Superior temporal gyrus (tissue), 1 donor: ENCODE results near the gene EXOC6.
"Not testable (repeated sequence)": the region's sequence is repeated elsewhere in the genome, so short reads cannot be mapped to it uniquely, and the experiment has no call there.

Experiments
- DNase-seq: peaks from one replicate; pipeline ENCODE4 v3.0.0-alpha.2; 2016; ENCODE audit errors: extremely low spot score

Gene EXOC6

DNA sequence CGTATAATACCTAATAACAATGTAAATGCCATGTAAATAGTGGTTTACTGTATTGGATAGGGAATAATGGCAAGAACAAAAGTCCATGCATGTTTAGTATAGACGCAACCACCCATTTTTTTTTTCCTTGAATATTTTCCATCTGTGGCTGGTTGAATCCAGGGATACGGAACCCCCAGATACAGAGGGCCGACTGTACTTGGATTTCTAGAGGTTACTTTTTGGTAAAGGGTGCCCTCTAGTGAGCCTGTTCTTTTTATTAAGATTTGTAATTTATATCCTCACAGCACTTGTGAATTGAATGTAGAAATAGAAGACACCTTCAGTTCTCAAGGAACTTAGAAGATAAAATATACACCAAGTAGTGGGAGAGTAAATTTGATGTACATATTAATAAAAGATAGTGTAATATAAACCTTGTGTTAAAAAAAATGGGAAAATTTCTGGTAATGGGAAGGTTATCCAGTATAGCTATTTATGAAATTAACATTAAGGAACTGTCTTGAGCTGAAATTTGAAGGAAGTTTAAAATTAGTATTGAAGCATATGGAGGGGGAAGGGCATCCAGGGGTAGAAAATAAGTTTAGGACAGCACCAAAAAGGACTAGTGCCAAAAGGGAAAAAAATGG lies 32.0 kb downstream of the EXOC6 start:
- peak; percentile 90 for DNase-seq

DNA sequence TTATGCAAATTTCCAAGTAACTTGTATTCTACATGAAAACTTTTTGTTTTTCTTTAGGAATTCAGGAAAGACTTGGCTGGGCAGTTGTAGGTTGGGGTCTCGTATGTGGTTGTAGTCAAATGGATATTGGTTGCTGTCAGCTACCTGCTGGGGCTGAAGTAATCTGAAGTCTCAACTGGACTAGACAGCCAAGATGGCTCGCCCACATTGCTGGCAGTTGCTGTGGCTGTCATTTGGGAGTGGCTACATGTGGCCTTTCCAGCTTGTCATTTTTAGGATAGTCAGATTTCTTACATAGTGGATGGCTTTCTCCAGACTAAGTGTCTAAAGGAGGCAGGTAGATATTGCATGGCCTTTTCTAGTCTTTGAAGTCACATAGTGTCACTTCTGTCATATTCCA lies 32.6 kb downstream of the EXOC6 start:
- no peak for DNase-seq

DNA sequence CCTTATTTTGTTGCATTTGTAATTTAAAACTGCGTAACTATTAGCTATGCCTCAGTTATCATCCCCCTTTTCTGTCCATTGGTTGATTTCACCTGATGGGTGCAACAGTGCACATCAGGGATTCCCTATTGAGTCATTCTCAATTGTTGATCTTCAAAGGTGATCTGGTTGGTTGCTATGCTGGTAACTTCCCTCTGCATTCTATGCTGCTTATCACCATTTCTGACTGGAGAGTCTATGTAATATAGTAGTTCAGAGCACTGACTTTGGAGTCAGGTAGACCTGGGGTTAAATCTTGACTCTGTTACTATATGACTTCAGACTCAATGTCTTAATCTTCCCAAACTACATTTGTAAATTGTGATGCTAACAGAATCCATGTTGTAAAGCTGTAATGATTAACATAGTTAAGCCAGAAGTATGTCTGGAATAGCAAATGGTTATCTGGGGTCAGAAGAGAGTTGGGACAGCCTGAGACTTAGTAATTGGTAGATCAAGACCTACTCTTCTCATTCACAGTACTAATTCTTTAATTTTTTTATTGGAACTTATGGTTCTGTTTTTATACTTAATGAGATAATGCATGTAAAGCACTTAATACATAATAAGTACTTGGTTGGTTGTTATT lies 38.1 kb downstream of the EXOC6 start:
- no peak for DNase-seq

DNA sequence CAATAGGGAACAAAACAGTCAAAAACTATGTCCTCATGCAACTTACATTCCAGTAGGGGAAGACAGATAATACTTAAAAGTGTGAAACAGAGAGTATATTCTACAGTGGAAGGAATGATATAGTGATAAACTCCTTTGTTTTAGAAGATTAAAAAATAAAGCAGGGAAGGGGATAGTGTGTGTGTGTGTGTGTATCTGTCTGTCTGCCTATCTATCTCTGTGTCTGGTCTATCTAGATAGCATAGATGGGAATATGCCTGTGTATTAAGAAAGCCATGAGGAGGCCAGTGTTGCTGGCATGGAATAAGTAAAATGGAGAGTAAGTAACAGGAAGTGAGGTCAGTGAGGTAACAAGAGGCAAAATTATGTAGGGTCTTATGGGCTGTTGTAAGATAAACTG lies 42.2 kb downstream of the EXOC6 start:
- DNase-seq, result no peak

DNA sequence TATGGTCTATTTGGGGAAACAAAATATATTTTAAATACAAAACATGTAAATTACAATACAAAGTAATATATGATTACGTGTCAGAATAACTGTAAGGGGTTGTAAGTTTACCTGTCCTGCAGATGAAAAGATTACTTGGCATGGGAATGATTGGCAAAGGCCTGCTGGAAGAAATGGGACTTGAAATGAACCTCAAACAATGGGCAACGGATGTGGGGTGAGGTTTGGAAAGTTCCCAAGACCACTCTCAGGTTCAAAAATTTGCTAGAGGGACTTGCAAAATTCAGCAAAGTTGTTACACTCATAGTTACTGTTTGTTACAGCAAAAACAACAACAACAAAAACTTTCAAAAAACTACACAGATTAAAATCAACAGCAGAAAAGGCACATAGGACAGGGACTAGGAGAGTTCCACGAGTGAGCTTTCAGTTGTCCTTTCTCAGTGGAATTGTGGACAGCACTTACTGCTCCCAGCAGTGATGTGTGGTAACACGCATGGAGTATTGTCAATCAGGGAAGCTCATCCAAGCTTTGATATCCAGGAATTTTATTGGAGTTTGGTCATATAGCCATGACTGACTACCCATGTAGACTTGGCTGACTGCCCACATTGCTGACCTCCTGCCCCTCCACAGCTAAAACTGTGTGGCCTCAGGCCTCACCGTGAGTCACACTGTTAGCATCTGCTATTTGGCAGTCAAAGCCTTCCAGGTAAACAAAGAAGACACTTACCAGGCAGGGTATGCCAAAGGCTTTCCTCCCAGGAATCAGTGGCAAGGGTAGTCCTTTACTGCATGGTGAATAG lies 43.8 kb downstream of the EXOC6 start:
- DNase-seq, result no peak

DNA sequence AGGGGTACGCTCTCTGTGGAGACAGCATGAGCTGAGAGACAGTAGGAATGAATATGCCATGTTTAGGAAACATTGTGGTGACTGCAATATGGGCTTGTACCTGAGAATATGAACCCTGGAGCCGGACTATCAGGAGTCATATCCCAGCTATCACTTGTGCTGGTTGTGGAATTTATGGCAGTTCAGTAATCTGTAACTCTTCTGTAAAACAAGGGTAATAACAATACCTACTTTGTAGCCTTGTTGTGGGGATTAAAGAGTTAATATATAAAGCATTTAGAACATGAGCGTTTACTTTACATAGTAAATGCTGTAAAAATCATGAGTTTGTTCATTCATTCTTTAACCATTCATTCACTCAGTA lies 44.4 kb downstream of the EXOC6 start:
- no peak for DNase-seq

DNA sequence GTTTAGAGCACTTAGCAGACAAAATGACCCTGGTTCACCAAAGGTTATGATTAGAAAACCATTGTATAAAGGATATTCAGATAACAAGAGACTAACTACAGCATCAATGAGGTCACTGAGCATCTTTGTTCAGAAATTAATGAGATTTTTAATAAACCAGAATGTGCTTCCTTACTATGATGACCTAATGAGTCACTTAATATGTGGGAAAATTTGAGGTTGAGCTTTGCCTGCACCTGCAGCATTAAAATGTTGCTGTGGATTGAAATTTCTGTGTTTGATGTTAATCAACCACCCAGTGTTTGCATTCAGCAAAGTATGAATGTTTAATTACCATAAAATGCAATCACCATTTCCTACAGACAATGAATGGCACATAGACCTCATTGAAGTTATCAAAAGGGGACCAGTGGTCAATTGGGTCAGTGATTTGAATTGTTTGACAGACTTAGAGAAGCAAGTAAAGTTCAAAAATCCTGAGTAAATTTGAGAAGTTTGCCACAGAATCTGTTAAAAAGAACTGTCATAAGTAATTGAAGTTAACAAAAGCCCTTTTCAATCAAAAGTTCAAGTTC lies 45.8 kb downstream of the EXOC6 start:
- no peak for DNase-seq

DNA sequence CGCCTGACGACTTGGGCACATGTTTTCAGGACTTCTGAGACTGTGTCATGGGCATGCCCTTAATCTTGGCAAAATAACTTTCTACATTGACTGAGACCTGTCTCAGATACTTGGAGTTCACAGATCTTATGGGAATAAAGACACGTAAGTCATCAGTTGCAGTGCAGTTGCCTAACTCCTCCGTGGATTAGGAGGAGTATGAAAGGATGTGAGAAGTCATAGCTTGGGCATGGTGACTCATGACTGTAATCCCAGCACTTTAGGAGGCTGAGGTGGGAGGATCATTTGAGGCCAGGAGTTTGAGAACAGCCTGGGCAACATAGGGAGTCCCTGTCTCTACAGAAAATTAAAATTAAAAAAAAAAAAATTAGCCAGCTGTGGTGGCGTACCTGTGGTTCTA lies 49.6 kb downstream of the EXOC6 start:
- DNase-seq, result no peak

DNA sequence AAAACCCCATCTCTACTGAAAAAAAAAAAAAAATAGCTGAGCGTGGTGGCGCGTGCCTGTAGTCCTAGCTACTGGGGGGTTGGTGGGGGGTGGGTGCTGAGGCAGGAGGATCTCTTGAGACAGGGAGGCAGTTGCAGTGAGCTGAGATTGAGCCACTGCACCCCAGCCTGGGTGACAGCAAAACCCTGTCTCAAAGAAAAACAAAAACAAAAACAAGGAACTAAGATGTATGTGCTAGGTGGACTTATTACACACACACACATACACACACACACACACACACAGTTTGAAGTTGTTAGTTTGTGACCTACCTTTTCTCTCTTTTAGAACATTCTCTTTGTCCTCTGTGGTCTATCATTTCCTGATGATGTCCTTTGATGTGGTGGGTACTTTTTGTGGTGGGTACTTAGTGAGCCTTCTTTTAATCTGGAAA lies 53.5 kb downstream of the EXOC6 start:
- no peak for DNase-seq

DNA sequence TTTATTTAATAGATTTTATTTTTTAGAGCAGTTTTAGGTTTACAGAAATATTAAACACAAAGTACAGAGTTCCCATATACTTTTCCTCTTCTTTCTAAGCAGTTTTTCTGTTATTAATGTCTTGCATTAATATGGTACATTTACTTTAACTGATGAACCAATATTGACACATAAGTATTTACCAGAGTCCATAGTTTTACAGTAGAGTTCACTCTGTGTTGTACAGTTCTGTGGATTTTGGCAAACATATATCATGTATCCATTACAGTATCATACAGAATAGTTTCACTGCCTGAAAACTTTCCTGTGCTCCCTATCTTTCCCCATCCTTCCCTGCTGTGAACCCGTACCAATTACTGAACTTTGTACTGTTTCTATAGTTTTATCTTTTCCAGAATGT lies 55.3 kb downstream of the EXOC6 start:
- no peak for DNase-seq

DNA sequence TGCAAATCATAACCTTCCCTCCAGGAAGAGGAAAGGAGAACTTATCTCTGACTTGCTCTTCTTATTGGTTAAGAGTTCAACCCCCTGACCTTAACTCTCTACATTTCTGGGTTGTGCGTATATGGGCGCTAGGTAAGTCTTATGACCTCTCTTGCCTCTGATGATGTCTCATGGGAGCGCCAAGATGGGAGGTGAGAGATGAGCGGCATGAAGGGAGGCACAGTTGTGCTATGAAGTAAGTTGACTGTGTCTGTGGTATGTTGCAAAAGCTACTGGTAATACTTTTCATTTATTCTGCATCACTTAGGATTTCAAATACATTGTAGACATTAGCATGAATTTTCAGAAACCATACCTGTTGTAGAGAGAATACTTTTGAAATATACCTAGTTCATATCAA lies 59.0 kb downstream of the EXOC6 start:
- DNase-seq, result no peak

DNA sequence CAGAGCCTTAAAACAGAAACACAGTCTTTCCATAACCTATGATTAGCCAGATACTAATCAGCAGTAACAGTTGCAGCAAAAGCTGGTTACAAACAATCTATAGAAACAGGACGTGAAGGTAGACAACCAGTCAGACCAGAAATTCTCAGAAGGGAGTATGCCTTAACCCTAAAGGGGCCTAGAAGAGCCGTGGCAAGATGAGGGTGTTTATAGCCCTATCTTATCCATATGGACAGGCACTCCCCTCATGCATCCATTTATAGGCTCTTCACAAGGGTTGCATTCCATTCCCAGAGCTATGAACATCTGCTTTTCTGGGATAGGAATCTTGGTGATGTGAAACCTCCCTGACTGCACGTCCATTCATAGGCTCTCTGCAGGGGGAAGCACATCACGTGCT lies 64.3 kb downstream of the EXOC6 start:
- DNase-seq, result not testable (repeated sequence)

DNA sequence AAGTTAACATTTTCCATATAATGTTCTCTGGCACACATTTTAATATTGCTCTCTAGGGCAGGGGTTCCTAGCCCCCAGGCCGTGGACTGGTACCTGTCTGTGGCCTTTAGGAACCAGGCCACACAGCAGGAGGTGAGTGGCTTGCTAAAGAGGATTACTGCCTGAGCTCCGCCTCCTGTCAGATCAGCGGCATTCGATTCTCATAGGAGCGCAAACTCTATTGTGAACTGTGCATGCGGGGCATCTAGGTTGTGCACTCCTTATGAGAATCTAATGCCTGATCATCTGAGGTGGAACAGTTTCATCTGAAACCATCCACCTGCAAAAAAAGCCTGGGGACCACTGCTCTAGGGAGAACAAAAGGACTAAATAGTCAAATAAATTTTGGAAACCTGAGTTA lies 65.7 kb downstream of the EXOC6 start:
- no peak for DNase-seq

DNA sequence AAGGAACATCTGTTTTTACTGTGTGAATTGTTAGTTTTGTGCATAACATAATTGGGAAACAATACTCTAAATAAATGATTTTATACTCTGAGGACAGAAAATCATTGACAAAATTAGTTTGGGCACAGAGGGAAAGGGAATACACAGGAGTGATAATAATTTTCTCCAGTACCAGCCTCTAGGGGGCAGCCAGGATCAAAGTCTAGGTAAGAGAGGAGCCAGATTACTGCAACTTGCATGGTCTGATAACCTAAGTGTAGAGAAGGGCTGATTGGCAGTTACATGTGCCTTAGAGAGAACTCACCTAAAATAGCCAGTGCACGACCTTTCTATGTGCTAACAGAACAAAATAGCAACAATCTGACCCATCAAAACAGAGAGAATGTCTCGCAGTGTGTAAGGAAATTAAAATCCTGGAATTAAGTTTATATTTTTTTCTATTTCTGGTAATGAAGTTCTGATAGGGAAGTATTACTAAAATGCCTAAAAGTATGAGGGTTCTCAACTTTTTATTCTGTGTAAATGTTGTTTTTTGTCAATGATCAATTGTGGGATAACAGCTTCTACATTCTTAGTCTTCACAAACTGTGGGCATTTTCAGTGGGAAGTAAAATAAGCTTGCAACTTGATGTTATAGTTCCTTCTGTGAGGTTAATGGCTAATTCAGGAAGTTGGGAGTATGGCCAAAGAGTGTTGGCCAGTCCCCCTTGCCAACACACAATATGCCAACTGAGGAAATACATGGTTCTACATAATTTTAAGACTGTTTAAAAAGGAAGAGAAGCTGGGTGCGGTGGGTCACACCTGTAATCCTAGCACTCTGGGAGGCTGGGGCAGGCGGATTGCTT lies 66.4 kb downstream of the EXOC6 start:
- peak; percentile 72 for DNase-seq

DNA sequence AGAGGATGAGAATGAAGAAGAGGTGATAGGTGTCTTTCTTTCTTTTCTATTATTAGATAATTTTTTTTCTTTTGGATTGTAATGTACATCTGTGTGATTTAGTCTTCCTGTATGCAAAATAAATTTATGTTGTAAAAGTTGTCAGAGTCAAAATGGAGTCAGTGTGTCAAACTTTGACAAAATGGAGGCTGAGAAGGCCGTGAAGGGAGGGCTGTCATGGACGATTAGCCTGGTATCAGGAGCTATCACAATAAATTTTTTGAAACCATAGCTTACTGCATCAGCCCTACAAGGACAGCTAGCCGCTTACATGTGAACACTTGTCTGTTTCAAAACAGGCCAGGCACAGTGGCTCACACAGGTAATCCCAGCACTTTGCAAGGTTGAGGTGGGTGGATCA lies 67.6 kb downstream of the EXOC6 start:
- DNase-seq, result no peak

DNA sequence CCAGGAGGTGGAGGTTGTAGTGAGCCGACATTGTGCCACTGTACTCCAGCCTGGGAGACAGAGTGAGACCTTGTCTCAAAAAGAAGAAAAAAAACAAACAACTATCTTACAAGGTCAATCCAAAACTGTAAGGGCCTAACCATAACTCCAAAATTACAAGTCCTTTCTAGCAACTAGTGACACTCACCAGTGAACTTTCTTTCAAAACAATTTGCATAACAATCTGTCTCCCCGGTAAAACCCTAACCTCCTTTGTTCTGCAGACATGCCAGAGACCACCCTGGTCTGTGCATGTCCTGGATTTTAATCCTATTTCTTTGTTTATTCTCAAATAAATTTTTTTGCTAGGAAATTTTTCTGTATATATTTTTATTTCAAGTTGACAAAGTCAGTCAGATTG lies 68.1 kb downstream of the EXOC6 start:
- DNase-seq, result no peak

DNA sequence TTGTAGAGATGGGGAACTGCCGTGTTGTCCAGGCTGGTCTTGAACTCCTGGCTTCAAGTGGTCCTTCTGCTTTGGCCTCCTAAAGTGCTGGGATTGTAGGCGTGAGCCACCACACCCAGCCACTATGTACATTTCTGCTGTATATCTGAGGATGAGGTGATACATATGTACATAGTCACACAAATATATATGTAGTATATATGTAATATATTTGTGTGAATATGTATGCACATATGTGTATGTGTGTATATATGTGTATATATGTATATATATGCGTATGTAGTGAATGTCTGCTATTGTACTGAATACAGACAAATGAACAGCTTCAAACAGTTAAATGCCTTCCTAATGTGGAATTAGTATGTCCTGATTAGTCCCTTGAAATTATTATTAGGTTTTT lies 70.3 kb downstream of the EXOC6 start:
- DNase-seq, result no peak

DNA sequence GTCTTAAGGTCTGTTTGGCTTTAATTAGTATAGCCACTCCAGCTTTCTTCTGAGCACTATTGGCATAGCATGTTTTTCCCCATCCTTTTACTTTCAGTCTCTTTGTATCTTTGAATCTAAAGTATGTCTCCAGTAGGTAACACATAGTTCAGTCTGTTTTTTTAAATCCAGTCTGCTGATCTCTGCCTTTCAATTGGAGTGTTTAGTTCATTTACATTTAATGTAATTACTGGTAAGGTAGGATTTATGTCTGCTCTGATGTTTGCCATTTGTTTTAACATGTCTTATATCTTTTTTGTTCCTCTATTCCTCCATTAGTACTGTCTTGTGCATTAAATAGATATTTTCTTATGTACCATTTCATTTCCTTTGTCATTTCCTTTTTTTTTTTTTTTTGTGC lies 72.5 kb downstream of the EXOC6 start:
- DNase-seq, result no peak

DNA sequence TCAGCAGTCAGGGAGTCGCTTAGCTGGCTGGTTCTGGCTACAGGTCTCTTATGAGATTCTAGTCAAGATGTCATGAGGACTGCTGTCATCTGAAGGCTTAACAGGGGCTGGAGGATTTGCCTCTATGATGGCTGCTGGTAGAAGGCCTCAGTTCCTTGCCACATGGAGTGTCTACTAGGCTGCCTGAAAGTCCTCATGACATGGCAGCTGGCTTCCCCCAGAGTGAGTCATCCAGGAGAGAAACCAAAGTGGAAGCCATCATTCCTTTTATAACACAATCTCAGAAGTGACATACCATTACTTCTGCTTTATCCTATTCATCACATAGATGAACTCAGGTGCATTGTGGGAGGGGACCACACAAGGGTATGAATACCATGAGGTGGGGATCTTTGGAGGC lies 75.1 kb downstream of the EXOC6 start:
- DNase-seq, result no peak

DNA sequence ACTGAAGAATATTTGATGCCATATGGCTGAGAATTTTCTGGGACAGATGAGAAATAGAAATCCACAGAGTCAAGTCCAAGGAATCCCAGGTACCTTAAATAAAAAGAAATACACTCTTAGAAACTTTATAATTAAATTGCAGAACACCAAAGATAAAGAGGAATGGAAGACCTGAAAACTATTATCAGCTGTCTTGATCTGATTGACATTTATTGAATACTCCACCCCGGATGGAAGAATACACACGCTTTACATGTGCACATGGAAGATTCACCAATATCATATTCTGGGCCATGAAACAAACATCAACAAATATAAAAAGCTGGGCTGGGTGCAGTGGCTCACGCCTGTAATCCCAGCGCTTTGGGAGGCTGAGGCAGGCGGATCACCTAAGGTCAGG lies 81.6 kb downstream of the EXOC6 start:
- no peak for DNase-seq

DNA sequence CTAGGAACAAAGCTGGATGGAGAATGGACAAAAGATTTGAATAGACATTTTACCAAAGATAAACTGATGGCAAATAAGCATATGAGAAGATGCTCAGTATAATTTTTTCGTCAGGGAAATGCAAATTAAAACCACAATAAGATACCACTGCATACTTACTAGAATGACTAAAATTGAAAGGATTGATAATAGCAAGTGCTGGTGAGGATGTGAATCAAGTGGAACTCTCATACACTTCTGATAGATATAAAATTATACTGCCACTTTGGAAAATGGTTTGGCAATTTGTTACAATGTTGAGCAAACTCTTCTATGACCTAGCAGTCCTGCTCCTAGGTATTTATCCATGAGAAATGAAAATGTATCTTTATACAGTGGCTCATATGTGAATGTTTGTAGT lies 83.3 kb downstream of the EXOC6 start:
- no peak for DNase-seq

DNA sequence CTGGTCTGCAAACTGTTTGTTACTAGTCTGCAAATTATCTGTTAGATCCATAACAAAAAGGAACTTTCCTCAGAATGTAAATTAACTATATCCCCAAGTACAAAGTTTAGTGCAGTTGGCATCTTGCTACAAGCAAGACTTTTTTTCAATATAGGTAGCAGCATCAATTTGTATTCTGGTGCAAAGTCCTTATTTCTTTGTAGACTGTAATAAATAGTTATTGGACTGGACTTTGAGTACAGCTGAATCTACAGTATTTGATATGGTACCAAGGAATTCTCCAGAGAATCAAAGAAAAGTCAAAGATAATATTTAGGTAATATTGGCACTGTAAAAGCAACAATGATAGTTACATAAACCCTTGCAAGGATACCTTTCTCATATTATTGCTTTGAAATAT lies 89.6 kb downstream of the EXOC6 start:
- DNase-seq, result no peak
